Stimulated activated naive B cell treated with anti-CD40 and anti-IgM and Interleukin-4, amounts not matched to agents 10 μg/mL and 1 μg/mL and 100 μg/mL, for 72 hours (primary cell): ENCODE measurements around the gene FMN1.

ENCODE experiments used
- ATAC-seq, 2 donors: fragments of 150-1000 bp; cut with Tn5 transposase; replicated peaks; 2 replicates each; pipeline ENCODE4 v1.10.0; 2021; ENCODE audit warnings: moderate library complexity in 1 of 2
- DNase-seq: peaks from one replicate; pipeline ENCODE4 v3.0.0; 2021
- H3K27ac Mint-ChIP-seq: one replicate; pipeline ENCODE4 v1.8.0; 2022; ENCODE audit warnings: mild to moderate bottlenecking, mixed read lengths
- H3K27me3 Mint-ChIP-seq, 2 donors: one replicate each; pipeline ENCODE4 v1.8.0; 2022; ENCODE audit warnings: mixed read lengths in 2 of 2
- H3K36me3 Mint-ChIP-seq, 2 donors: one replicate each; pipeline ENCODE4 v1.8.0; 2022; ENCODE audit warnings: mixed read lengths in 2 of 2, mild to moderate bottlenecking in 1 of 2
- H3K4me1 Mint-ChIP-seq, 2 donors: one replicate each; pipeline ENCODE4 v1.8.0; 2022; ENCODE audit warnings: mixed read lengths in 2 of 2, mild to moderate bottlenecking in 1 of 2
- H3K4me3 Mint-ChIP-seq, 2 donors: one replicate each; pipeline ENCODE4 v1.8.0; 2022; ENCODE audit warnings: mild to moderate bottlenecking in 2 of 2, mixed read lengths in 2 of 2, moderate library complexity in 1 of 2
- H3K9me3 Mint-ChIP-seq, 2 donors: one replicate each; pipeline ENCODE4 v1.8.0; 2022; ENCODE audit warnings: mixed read lengths in 2 of 2, mild to moderate bottlenecking in 1 of 2

Gene FMN1

DNA sequence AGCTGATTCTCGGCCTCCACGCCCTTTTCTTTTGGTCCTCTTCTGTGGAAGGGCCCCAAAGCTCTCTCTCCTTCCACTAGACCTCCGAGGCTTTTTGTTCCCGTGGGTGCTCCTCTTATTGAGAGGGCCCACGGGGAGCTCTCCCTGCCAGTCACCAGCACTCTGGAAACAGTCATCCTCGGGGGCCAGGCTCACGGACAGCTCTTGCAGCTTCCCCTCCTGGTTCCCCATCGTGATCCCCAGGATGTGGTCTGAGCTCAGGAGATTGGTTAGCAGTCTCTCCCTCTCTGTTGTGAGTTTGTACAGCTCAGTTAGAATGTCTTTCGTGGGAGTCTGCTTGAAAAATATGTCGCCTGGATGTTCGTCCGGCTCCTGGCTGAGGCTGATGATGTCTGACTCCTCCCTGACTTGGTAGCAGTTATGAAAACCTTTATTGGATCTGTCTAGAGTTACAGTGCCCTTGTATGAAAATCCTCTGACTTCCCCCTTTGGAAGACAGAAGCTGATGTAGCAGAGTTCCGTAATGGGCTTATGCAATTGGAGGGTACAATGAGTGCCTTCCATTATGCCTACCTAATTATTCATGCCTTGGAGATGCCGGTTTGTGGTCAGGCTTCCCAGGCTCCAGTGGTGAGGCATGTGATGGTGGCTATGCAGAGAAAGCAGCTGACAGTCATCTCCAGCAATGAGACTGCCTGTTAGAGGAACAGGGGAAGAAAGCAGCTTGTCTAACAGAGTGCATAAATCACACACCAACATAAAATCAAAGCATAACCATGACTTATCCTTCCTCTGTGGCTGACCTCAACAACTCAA, 40.0 kb downstream of the FMN1 start:
- ATAC-seq (no peak), DNase-seq (no peak)
- Mint-ChIP-seq H3K27ac (no peak overlapping the region), H3K36me3 (no peaks in the 10 kb centered on the region), H3K27me3 (peaks cover 5 to 41% of the 10 kb centered on the region in 2 donors), H3K9me3 (no peaks in the 10 kb centered on the region), H3K4me1 (peaks cover 12% of the 10 kb centered on the region in 2 donors), H3K4me3 (no peak overlapping the region)

DNA sequence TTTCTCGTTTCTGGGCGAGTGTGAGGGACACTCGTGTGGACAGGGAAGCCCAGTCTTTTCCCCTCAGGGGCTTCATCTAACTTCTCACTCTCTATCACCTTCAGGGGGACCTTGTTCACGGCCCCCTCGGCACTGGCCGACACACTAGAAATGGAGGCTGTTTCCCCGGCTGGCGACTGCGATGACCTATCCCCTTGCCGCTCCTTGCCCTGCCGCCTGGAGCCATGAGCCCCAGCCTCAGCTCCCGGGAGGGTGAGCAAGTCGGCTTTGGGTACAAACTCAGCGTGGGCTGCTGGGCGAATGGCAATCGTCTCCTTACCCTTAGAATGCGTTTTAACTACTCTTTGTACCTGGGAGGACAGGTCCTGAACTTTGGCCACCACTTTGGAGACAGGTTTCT, 41.0 kb downstream of the FMN1 start:
- no peak for ATAC-seq
- no peak overlapping the region for H3K27ac Mint-ChIP-seq
- peaks cover 10 to 39% of the 10 kb centered on the region in 2 donors for H3K27me3 Mint-ChIP-seq
- no peaks in the 10 kb centered on the region for H3K36me3 Mint-ChIP-seq
- DNase-seq = no peak
- H3K4me1 Mint-ChIP-seq = peaks cover 8% of the 10 kb centered on the region in 2 donors
- H3K9me3 Mint-ChIP-seq = no peaks in the 10 kb centered on the region
- no peak overlapping the region for H3K4me3 Mint-ChIP-seq

DNA sequence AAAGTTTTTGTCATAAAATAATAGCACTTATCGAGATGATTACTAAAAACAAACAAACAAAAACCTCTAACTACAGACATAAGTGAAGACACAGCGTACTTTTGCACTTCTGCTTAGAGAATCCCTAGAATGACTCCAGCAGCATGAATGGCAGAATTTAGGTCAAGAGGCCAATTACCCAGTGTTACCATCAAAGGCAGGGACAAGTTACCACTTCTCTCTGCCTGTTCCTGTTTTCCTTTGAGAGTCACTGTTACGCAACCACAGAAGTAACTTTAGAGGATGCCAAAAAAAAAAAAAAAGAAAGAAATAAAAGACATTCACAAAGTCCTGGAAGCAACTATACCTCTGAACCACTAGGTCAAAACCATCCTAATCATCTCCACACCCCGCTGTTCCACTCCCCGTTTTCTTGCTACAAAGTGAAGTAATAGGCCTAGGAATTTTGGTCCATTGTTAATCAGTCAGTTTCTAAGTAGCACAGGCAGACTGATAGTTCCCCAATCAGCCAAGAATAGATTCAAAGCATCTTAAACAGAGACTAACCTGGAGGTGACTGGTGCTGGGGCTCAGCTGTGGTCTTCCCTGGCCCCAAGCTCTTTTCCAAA, 41.9 kb downstream of the FMN1 start:
- no peak for ATAC-seq
- H3K36me3 Mint-ChIP-seq = no peaks in the 10 kb centered on the region
- no peak overlapping the region for H3K27ac Mint-ChIP-seq
- peaks cover 12 to 16% of the 10 kb centered on the region in 2 donors for H3K4me1 Mint-ChIP-seq
- DNase-seq = no peak
- H3K9me3 Mint-ChIP-seq = no peaks in the 10 kb centered on the region
- no peak overlapping the region for H3K4me3 Mint-ChIP-seq
- H3K27me3 Mint-ChIP-seq = peaks cover 15 to 45% of the 10 kb centered on the region in 2 donors

DNA sequence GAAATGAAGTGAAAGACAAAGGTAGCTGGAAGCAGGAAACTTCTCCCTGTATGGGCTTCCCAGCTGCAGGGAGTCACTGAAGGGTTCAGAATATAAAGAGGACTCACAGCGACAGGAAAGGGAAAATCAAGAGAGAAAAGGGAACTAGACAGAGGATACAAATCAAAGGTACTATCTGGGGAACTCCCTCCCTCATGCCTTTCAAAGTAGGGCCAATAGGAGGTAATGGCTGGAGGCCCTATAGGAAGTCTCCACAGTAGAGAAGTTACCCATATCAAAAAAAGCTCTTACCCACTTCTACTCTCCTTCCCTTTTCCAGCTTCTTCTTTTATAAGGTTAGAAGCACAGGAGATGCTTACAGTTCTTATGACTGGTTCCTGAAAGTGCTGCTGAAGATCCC, 43.5 kb downstream of the FMN1 start:
- Mint-ChIP-seq H3K9me3 (no peaks in the 10 kb centered on the region), H3K27ac (peak overlapping the region; percentile 5), H3K4me3 (no peak overlapping the region), H3K27me3 (peaks cover 21 to 39% of the 10 kb centered on the region in 2 donors), H3K36me3 (no peaks in the 10 kb centered on the region), H3K4me1 (peaks cover 12 to 16% of the 10 kb centered on the region in 2 donors)
- no peak for DNase-seq
- ATAC-seq = peak; percentile 91 to 94

DNA sequence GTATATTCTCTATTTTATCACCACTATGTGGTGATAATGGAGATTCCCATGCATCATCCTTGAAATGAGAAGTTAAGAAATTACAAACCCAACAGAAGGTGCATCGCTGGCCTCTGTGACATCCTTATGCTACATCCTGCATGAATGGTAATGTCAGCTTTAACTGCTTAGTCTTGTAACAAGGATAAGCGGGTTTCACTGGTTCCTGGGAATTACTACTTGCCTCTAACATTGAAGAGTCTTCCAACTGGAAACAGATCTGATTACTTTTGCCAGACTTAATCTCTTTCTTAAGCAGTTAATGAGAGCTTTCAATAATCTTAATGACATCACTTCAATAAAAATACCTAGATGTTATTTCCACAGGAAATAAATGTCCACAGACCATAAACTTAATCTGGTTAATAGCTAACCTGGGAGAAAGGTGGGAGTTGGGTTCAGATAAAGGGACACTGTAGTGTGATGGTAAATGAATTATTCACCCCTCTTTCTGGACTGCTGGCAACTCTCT, 44.0 kb downstream of the FMN1 start:
- peaks cover 21 to 36% of the 10 kb centered on the region in 2 donors for H3K27me3 Mint-ChIP-seq
- ATAC-seq (peak in 1 of 2 donors; percentile 26), DNase-seq (no peak)
- H3K36me3 Mint-ChIP-seq = no peaks in the 10 kb centered on the region
- H3K9me3 Mint-ChIP-seq = no peaks in the 10 kb centered on the region
- no peak overlapping the region for H3K27ac Mint-ChIP-seq
- H3K4me3 Mint-ChIP-seq = no peak overlapping the region
- H3K4me1 Mint-ChIP-seq = peaks cover 12 to 16% of the 10 kb centered on the region in 2 donors

DNA sequence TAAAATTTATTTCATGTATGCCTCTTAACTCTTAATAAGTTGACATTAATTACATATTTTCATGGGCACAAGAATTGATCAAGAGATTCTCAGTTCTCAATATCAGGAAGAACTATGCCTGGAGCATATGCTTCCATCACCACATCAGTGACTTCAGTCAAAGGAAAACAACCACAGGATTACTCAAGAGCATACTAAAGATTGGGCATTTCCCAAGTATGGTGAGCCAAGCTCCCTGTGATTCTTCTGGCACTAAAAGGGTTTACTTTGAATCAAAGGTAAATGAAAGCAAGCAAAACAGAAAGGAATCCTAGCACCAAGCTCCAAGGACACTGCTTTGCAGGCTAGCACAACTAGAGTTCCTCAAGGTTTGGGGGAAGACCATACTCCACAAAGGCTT, 44.6 kb downstream of the FMN1 start:
- H3K27ac Mint-ChIP-seq = no peak overlapping the region
- H3K27me3 Mint-ChIP-seq = peaks cover 25 to 34% of the 10 kb centered on the region in 2 donors
- H3K4me1 Mint-ChIP-seq = peaks cover 12 to 16% of the 10 kb centered on the region in 2 donors
- H3K9me3 Mint-ChIP-seq = no peaks in the 10 kb centered on the region
- H3K4me3 Mint-ChIP-seq = no peak overlapping the region
- no peak for ATAC-seq
- DNase-seq = no peak
- H3K36me3 Mint-ChIP-seq = no peaks in the 10 kb centered on the region

DNA sequence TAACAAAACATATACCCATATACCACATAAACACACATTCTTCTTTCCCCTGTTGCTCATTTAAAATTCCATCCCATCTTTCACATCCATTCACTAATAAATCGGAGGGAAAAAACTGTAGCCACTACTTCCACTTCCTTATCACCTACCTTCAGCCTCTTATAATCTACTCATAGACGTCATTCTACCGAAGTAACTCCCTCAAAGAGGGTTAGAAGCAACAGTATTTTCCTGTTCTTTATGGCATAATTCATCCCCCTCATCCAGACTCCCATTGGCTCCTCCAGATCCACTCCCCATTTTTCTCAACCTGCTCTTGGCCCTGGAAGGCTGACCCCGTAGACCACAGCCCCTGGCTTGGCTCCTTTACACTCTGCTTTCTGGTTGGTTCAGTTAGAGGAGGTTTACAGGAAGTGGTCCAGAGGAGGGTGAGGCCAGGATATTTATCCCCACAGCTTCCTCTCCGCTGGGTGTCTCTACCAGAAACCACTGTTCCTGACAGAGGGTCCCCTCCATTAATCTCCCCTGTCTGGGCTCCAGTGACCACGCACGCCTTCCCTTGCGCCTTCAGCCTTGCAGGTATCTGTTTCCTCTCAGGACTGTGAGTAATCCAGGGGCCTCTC, 46.3 kb downstream of the FMN1 start:
- Mint-ChIP-seq H3K36me3 (no peaks in the 10 kb centered on the region), H3K9me3 (no peaks in the 10 kb centered on the region), H3K4me1 (peaks cover 12 to 16% of the 10 kb centered on the region in 2 donors), H3K27ac (no peak overlapping the region), H3K27me3 (peaks cover 18 to 23% of the 10 kb centered on the region in 2 donors), H3K4me3 (no peak overlapping the region)
- DNase-seq = no peak
- no peak for ATAC-seq

DNA sequence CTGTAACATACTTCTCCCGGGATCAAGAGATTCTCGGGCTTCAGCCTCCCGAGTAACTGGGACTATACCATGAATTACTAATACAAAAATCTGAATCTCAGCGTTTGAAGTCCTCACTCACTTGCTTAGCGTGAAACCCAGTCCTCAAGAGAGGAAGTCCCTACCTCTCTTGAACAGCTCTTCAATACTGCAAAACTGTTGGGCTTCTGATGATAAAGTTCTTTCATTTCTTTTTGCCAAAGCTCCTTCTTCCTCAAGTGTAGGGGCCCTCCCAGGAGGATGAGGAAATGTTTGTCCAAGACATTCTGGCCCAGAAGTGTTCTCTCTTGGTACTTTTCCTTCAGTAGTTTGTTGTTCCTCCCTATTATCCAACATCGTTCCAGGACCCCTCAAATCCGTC, 48.5 kb downstream of the FMN1 start:
- no peak for ATAC-seq
- H3K4me3 Mint-ChIP-seq = no peak overlapping the region
- H3K4me1 Mint-ChIP-seq = peaks cover 9 to 12% of the 10 kb centered on the region in 2 donors
- DNase-seq = no peak
- H3K27ac Mint-ChIP-seq = no peak overlapping the region
- H3K36me3 Mint-ChIP-seq = no peaks in the 10 kb centered on the region
- no peaks in the 10 kb centered on the region for H3K9me3 Mint-ChIP-seq
- H3K27me3 Mint-ChIP-seq = peaks cover 18 to 20% of the 10 kb centered on the region in 2 donors

DNA sequence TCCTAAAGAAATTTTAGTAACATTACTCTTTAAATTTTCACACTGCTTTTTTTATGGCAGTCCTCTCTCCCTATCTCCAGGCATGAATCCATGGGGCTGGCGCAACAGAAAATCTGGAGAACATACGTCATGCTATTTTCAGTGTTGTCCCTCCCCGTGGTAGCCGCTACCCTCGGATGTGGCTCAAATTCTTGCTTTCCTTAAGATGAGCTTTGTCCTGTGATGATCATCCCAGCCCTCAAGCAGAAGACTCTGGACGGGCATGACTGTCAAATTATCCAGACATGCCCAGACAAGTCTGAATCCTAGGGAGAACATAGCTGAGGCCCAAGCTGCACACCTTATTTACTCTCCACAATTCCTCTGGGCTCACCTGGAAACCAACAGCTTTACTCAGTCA, 49.1 kb downstream of the FMN1 start:
- Mint-ChIP-seq H3K9me3 (no peaks in the 10 kb centered on the region), H3K27ac (no peak overlapping the region), H3K4me3 (no peak overlapping the region), H3K4me1 (peaks cover 5 to 7% of the 10 kb centered on the region in 2 donors), H3K27me3 (peaks cover 18 to 20% of the 10 kb centered on the region in 2 donors), H3K36me3 (no peaks in the 10 kb centered on the region)
- DNase-seq (no peak), ATAC-seq (no peak)

DNA sequence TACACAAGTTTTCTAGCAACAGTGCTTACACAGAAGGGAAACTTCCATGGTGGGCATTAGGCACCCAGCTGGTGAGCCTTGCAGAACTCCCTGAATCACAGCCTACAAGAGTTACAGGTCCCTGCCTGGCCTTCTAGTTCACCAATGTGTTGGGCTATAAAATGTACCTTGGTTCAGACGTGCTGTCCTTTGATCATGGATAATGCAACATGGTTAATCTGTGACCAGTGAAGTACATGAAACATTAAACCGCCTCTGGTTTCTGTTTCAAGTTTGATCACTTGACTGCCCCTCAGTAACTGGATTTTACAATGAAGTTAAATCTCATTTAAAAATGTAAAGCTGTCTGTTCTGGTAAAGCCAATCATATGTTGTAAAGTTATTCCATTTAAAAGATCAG, 51.8 kb downstream of the FMN1 start:
- no peaks in the 10 kb centered on the region for H3K36me3 Mint-ChIP-seq
- no peaks in the 10 kb centered on the region for H3K4me1 Mint-ChIP-seq
- DNase-seq (no peak), ATAC-seq (no peak)
- no peak overlapping the region for H3K27ac Mint-ChIP-seq
- no peaks in the 10 kb centered on the region for H3K9me3 Mint-ChIP-seq
- no peak overlapping the region for H3K4me3 Mint-ChIP-seq
- peaks cover 6 to 14% of the 10 kb centered on the region in 2 donors for H3K27me3 Mint-ChIP-seq

DNA sequence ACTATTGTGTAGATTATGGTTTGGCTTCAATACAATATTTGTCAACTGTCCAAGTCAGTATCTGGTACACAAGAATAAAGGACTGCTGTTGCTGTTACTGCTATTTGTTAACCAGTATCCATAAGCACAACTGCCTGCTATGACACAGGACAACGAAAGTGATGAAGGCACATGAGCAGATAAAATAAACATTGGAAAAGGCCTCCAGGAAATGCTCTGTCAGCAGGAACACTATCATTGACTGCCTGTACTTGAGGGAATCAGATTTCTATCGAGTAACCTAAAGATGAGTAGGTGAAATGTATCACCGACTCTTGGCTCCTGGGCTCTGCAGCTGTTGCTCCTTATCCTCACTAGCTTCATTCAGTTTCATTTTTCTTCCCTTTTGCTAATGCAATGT, 56.5 kb downstream of the FMN1 start:
- no peaks in the 10 kb centered on the region for H3K4me1 Mint-ChIP-seq
- no peak overlapping the region for H3K4me3 Mint-ChIP-seq
- H3K27me3 Mint-ChIP-seq = peaks cover 0 to 8% of the 10 kb centered on the region in 2 donors
- no peak overlapping the region for H3K27ac Mint-ChIP-seq
- H3K9me3 Mint-ChIP-seq = no peaks in the 10 kb centered on the region
- no peaks in the 10 kb centered on the region for H3K36me3 Mint-ChIP-seq
- ATAC-seq (no peak), DNase-seq (no peak)

DNA sequence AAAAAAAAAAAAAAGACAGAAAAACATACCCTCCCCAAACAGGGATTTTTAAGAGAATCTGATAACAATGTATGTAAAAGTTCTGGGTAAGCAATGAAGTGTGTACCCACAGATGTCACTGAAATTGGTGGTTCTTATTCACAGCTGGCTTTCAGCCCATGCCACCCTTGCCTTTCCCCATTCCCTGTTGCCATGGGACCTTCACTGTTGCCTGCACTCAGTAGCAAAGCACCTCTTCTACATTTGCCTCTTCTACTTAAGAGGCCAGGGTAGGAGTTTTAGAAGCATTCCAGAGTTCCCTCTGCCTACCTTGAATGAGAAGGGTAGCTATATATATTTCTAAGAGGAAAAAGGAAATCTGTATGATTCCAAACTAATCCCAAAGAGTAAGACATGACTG, 57.4 kb downstream of the FMN1 start:
- no peak for ATAC-seq
- no peaks in the 10 kb centered on the region for H3K9me3 Mint-ChIP-seq
- H3K27me3 Mint-ChIP-seq = peaks cover 0 to 8% of the 10 kb centered on the region in 2 donors
- no peaks in the 10 kb centered on the region for H3K4me1 Mint-ChIP-seq
- H3K4me3 Mint-ChIP-seq = no peak overlapping the region
- no peak for DNase-seq
- H3K27ac Mint-ChIP-seq = no peak overlapping the region
- no peaks in the 10 kb centered on the region for H3K36me3 Mint-ChIP-seq

DNA sequence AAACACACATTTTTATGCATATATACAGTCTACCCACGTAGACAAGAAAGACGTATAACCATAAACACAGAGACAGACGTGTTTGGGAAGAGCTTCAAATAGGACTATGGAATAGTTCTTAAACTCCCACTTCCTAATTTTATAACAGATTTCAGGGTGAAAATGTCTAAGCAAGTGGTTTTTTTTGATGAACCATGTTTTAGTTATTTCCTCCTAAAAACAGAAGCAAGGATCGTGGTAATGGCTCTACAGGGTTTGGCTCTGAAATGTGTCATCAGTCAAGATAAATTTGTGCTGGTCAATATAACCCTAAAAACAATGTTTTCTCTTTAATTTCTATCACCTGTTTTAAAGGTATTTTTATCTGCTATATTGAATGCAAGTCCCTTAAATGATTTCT, 58.2 kb downstream of the FMN1 start:
- Mint-ChIP-seq H3K9me3 (no peaks in the 10 kb centered on the region), H3K27ac (no peak overlapping the region), H3K27me3 (peaks cover 0 to 8% of the 10 kb centered on the region in 2 donors), H3K36me3 (no peaks in the 10 kb centered on the region), H3K4me1 (no peaks in the 10 kb centered on the region), H3K4me3 (no peak overlapping the region)
- DNase-seq (no peak), ATAC-seq (no peak)

DNA sequence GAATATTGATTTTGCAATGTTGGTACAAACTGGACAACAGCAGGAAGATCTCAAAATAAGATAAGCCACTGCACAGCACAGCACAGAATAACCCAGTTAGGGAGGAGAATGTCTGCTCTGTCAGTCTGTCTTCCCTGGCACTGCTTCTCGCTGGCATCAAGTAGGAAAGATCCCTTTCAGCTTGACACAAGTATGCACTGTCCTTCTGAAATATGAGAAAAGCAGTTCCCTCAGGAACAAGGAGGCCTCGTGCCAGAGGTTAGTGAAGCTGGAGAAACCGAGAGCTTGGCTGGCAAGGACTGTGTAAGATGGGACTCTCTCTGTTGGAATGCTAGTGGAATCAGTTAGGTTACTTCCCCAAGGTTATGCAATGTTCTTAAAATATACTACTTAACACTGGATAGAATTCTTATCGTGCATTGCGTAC, 59.1 kb downstream of the FMN1 start:
- H3K27ac Mint-ChIP-seq = no peak overlapping the region
- DNase-seq = no peak

More for the DNA sequence above, 59.1 kb downstream of the FMN1 start:
- no peak for ATAC-seq
- Mint-ChIP-seq H3K27me3 (peaks cover 0 to 8% of the 10 kb centered on the region in 2 donors), H3K9me3 (no peaks in the 10 kb centered on the region), H3K4me3 (no peak overlapping the region), H3K4me1 (no peaks in the 10 kb centered on the region), H3K36me3 (no peaks in the 10 kb centered on the region)
